ENCODE results near the gene TMEM242.
"Not testable (repeated sequence)": the region's sequence is repeated elsewhere in the genome, so short reads cannot be mapped to it uniquely, and the experiment has no call there.

The TMEM242 gene

GRCh38 chr6:157323255-157323965 is at the start of gene TMEM242:
TSS of gene TMEM242 (minus strand) at chr6:157323519. CDS start at chr6:157323499, 20 bp downstream.
- peak; percentile 82 for DNase-seq (ENCODE audit: low read depth)

GRCh38 chr6:157372501-157373280 is 49.4 kb upstream of the TMEM242 start:
- no peak for DNase-seq (ENCODE audit: low read depth)

- no peak for DNase-seq (ENCODE audit: low read depth)
Observed at GRCh38 chr6:157370755-157371154, 47.4 kb upstream of the TMEM242 start.

- DNase-seq (ENCODE audit: low read depth) = no peak
Observed at GRCh38 chr6:157368359-157369049, 45.2 kb upstream of the TMEM242 start.

- no peak for DNase-seq (ENCODE audit: low read depth)
Observed at GRCh38 chr6:157366648-157367047, 43.3 kb upstream of the TMEM242 start.

GRCh38 chr6:157364705-157365104 is 41.4 kb upstream of the TMEM242 start:
- DNase-seq (ENCODE audit: low read depth) = no peak

- DNase-seq (ENCODE audit: low read depth) = no peak
Observed at GRCh38 chr6:157361886-157362285, 38.6 kb upstream of the TMEM242 start.

GRCh38 chr6:157358287-157358686 is 35.0 kb upstream of the TMEM242 start:
- no peak for DNase-seq (ENCODE audit: low read depth)

- no peak for DNase-seq (ENCODE audit: low read depth)
Observed at GRCh38 chr6:157346373-157346772, 23.1 kb upstream of the TMEM242 start.

GRCh38 chr6:157343732-157344131 is 20.4 kb upstream of the TMEM242 start:
- DNase-seq (ENCODE audit: low read depth) = no peak

GRCh38 chr6:157339432-157339831 is 16.1 kb upstream of the TMEM242 start:
- DNase-seq (ENCODE audit: low read depth) = no peak

GRCh38 chr6:157337751-157338150 is 14.4 kb upstream of the TMEM242 start:
- no peak for DNase-seq (ENCODE audit: low read depth)

- DNase-seq (ENCODE audit: low read depth) = not testable (repeated sequence)
Observed at GRCh38 chr6:157337276-157337675, 14.0 kb upstream of the TMEM242 start.

GRCh38 chr6:157335829-157336228 is 12.5 kb upstream of the TMEM242 start:
- no peak for DNase-seq (ENCODE audit: low read depth)

GRCh38 chr6:157333956-157334355 is 10.6 kb upstream of the TMEM242 start:
- no peak for DNase-seq (ENCODE audit: low read depth)

GRCh38 chr6:157333537-157333936 is 10.2 kb upstream of the TMEM242 start:
- no peak for DNase-seq (ENCODE audit: low read depth)

- no peak for DNase-seq (ENCODE audit: low read depth)
Observed at GRCh38 chr6:157332813-157333212, 9.5 kb upstream of the TMEM242 start.

- no peak for DNase-seq (ENCODE audit: low read depth)
Observed at GRCh38 chr6:157330831-157331230, 7.5 kb upstream of the TMEM242 start.

GRCh38 chr6:157329829-157330228 is 6.5 kb upstream of the TMEM242 start:
- no peak for DNase-seq (ENCODE audit: low read depth)

GRCh38 chr6:157328108-157328692 is 4.9 kb upstream of the TMEM242 start:
- DNase-seq (ENCODE audit: low read depth) = no peak

- DNase-seq (ENCODE audit: low read depth) = no peak
Observed at GRCh38 chr6:157326979-157327378, 3.7 kb upstream of the TMEM242 start.

GRCh38 chr6:157325069-157325805 is 1.9 kb upstream of the TMEM242 start:
- no peak for DNase-seq (ENCODE audit: low read depth)
